Karpas-422 (cell line): ENCODE measurements around the gene KREMEN2. TPM values are rescaled to one million over a fixed set of nuclear protein-coding genes. Genes with fewer than 3 reads are reported as not detected.

Source experiments
- DNase-seq: peaks from one replicate; pipeline ENCODE4 v3.0.0-alpha.2; 2015
- H2AFZ ChIP-seq: fragments of 200-600 bp; sonication (generic); 2 replicates; pipeline ENCODE4 v1.6.1; 2014; ENCODE audit warnings: antibody characterized with exemption, low read length, mixed read lengths
- H3K27ac ChIP-seq: fragments of 200-600 bp; sonication (generic); 2 replicates; pipeline ENCODE4 v1.5.1; 2014; ENCODE audit warnings: mild to moderate bottlenecking, low read length, moderate library complexity
- H3K27me3 ChIP-seq: fragments of 200-600 bp; sonication (generic); 2 replicates; pipeline ENCODE4 v1.6.1; 2014; ENCODE audit warnings: low read length, mixed read lengths
- H3K36me3 ChIP-seq: fragments of 200-600 bp; sonication (generic); 2 replicates; pipeline ENCODE4 v1.6.1; 2014; ENCODE audit warnings: low read length, mixed read lengths; ENCODE audit not compliant: insufficient read depth
- H3K4me1 ChIP-seq: fragments of 200-600 bp; sonication (generic); 2 replicates; pipeline ENCODE4 v1.6.1; 2014; ENCODE audit warnings: mild to moderate bottlenecking, low read length, mixed read lengths
- H3K4me2 ChIP-seq: fragments of 200-600 bp; sonication (generic); 2 replicates; pipeline ENCODE4 v1.6.1; 2014; ENCODE audit warnings: low read length, low read depth, mild to moderate bottlenecking; ENCODE audit not compliant: poor library complexity, severe bottlenecking
- H3K4me3 ChIP-seq: fragments of 200-600 bp; sonication (generic); 2 replicates; pipeline ENCODE4 v1.5.1; 2014; ENCODE audit warnings: mild to moderate bottlenecking, antibody characterized with exemption, low read length, mixed read lengths
- H3K79me2 ChIP-seq: fragments of 200-600 bp; sonication (generic); 2 replicates; pipeline ENCODE4 v1.6.1; 2014; ENCODE audit warnings: mild to moderate bottlenecking, low read length, mixed read lengths
- H3K9ac ChIP-seq: fragments of 200-600 bp; sonication (generic); 2 replicates; pipeline ENCODE4 v1.6.0; 2014; ENCODE audit warnings: low read length
- H3K9me2 ChIP-seq: fragments of 200-600 bp; sonication (generic), shearing (Covaris generic); replicated peaks from 2 replicates; pipeline ENCODE4 v1.6.0; 2014; ENCODE audit warnings: mild to moderate bottlenecking, low read length, moderate library complexity; ENCODE audit not compliant: insufficient read depth
- H3K9me3 ChIP-seq: fragments of 300-700, 200-600 bp; sonication (generic); 2 replicates; pipeline ENCODE4 v1.6.1; 2014; ENCODE audit warnings: low read length, mixed read lengths
- H4K20me1 ChIP-seq: fragments of 200-600 bp; sonication (generic); 2 replicates; pipeline ENCODE4 v1.6.1; 2014; ENCODE audit warnings: mild to moderate bottlenecking, antibody characterized with exemption, low read length, low read depth; ENCODE audit not compliant: insufficient read depth
- total RNA-seq: library from RNA; depleted of rRNA; stranded (reverse); fragments of >200 nt; shearing (Covaris generic); gene quantifications from 2 replicates; pipeline ENCODE4 v1.2.3, GENCODE V29; 2014; ENCODE audit warnings: low replicate concordance

KREMEN2 gene
- total RNA-seq, 1 experiment from 2014 or later, result 3.4 TPM

GRCh38 chr16:2987833-2988232, 23.8 kb downstream of the KREMEN2 start:
- H3K4me1 ChIP-seq, result peaks cover 12% of the 10 kb centered on the region
- H4K20me1 ChIP-seq, result no peaks in the 10 kb centered on the region
- no peaks in the 10 kb centered on the region for H3K9me3 ChIP-seq
- no peak overlapping the region for H2AFZ ChIP-seq
- no peak overlapping the region for H3K27ac ChIP-seq
- no peaks in the 10 kb centered on the region for H3K79me2 ChIP-seq
- H3K4me2 ChIP-seq, result no peak overlapping the region
- DNase-seq, result no peak
- no peak overlapping the region for H3K4me3 ChIP-seq
- H3K36me3 ChIP-seq, result no peaks in the 10 kb centered on the region
- H3K9me2 ChIP-seq, result no peaks in the 10 kb centered on the region
- H3K9ac ChIP-seq, result no peak overlapping the region
- no peaks in the 10 kb centered on the region for H3K27me3 ChIP-seq

- Histone ChIP-seq H3K9ac (no peak overlapping the region), H4K20me1 (no peaks in the 10 kb centered on the region), H3K4me3 (no peak overlapping the region), H3K9me2 (no peaks in the 10 kb centered on the region), H3K79me2 (no peaks in the 10 kb centered on the region), H3K27me3 (no peaks in the 10 kb centered on the region), H3K4me2 (no peak overlapping the region), H3K36me3 (no peaks in the 10 kb centered on the region), H3K9me3 (no peaks in the 10 kb centered on the region), H3K4me1 (peaks cover 5% of the 10 kb centered on the region), H2AFZ (no peak overlapping the region), H3K27ac (no peak overlapping the region)
- no peak for DNase-seq
These were observed 24.6 kb downstream of the KREMEN2 start for GRCh38 chr16:2988590-2989099.

DNA sequence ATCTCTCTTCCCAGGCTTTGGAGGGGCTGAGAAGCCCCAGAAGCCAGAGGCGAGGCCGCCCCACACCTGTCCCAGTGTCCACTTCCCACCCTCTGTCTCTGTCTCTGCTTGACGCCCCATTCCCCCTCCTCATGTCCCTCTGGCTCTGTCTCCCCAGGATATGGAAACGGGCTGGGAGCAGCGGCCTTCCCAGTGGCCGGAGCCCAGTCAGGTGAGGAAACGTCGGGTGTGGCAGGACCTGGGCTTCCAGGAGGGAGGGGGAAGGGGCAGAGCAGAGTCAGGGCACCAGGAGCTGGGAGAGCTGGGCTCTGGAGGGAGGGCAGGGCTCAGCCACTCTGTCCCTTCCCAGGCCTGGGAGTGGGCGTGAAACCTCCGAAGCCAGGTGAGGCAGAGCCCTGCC, 26.8 kb downstream of the KREMEN2 start:
- Histone ChIP-seq H3K4me3 (no peak overlapping the region), H3K27ac (no peak overlapping the region), H3K9me3 (no peaks in the 10 kb centered on the region), H3K9me2 (no peaks in the 10 kb centered on the region), H3K27me3 (no peaks in the 10 kb centered on the region), H3K4me1 (no peaks in the 10 kb centered on the region), H2AFZ (no peak overlapping the region), H3K4me2 (no peak overlapping the region), H3K79me2 (no peaks in the 10 kb centered on the region), H4K20me1 (no peaks in the 10 kb centered on the region), H3K9ac (no peak overlapping the region), H3K36me3 (no peaks in the 10 kb centered on the region)
- DNase-seq, result no peak

DNA sequence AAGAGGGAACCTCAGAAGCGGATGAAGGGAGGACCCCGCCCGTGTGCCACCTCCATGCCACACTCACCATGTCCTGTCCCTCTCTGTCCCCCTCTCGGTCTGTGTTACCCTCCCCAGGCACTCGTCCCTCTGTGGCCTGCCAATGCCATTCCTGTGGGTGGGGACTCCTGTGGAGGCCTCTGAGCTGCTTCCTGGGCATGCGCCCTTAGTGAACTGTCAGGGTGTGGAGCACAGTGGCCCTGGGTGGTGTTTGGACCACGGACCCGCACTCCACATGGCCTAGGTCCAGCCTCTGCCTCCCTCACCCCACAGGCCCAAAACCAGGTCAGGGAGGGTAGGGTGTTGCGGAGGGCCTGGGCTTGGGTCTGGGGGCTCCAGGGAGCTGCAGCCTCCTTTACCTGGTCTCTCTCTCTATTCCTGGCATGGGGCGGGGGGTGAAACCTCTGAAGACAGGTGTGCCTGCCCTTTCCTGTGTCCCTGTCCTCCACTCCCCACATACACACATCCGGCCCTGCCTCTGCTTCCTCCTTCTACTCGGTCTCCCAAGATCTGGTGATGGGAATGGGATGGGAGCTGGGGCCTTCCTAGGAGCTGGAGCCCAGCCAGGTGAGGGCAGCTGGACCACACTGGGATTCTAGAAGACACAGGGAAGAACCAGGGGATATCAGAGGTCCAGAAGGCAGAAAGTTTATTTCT, 27.6 kb downstream of the KREMEN2 start:
- no peaks in the 10 kb centered on the region for H3K36me3 ChIP-seq
- H3K4me2 ChIP-seq, result no peak overlapping the region
- no peak overlapping the region for H2AFZ ChIP-seq

DNA sequence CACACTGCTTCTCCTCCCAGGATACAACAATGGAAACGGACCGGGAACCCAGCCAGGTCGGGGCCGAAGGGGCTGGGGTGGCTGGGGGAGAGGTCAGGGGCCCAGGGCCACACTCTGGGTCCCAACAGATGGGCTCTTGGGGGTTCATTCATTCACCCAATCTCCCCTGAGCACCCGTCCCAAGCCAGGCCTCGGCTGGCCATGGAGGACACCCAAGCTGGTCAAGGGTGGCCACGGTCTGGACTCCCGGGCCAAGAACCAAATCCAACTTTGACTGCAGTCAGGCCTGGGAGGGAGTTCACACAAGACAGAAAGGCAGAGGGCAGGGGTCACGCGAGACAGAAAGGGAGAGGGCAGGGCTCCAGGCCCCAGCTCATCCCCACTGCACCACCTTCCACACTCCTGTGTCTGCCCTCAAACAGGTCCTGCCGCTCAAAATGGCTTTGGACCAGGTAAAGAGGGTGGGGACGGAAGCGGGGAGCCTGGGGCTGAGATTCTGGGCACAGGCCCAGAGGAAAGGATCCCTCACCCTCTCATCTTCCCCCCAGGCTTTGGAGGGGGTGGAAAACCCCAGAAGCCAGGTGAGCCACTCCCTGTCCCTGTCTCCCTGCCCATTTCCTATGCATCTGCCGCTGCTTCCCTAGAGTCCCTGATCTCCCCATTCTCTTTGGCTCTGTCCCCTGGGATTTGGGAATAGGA, 28.5 kb downstream of the KREMEN2 start:
- no peak overlapping the region for H3K4me3 ChIP-seq
- no peaks in the 10 kb centered on the region for H3K4me1 ChIP-seq
- H3K9ac ChIP-seq, result no peak overlapping the region
- no peak for DNase-seq
- no peaks in the 10 kb centered on the region for H3K27me3 ChIP-seq
- H3K79me2 ChIP-seq, result no peaks in the 10 kb centered on the region
- H2AFZ ChIP-seq, result no peak overlapping the region
- no peak overlapping the region for H3K4me2 ChIP-seq
- H3K9me2 ChIP-seq, result no peaks in the 10 kb centered on the region
- no peaks in the 10 kb centered on the region for H3K9me3 ChIP-seq
- no peak overlapping the region for H3K27ac ChIP-seq
- H3K36me3 ChIP-seq, result no peaks in the 10 kb centered on the region
- H4K20me1 ChIP-seq, result no peaks in the 10 kb centered on the region

More for the DNA sequence above, 27.6 kb downstream of the KREMEN2 start:
- H3K4me3 ChIP-seq, result no peak overlapping the region
- no peak overlapping the region for H3K27ac ChIP-seq
- no peaks in the 10 kb centered on the region for H3K9me2 ChIP-seq
- H3K9me3 ChIP-seq, result no peaks in the 10 kb centered on the region
- H3K27me3 ChIP-seq, result no peaks in the 10 kb centered on the region
- DNase-seq, result no peak
- H3K9ac ChIP-seq, result no peak overlapping the region
- no peaks in the 10 kb centered on the region for H3K4me1 ChIP-seq
- H4K20me1 ChIP-seq, result no peaks in the 10 kb centered on the region
- no peaks in the 10 kb centered on the region for H3K79me2 ChIP-seq

- Histone ChIP-seq H3K4me1 (no peaks in the 10 kb centered on the region), H3K36me3 (no peaks in the 10 kb centered on the region), H3K4me2 (no peak overlapping the region), H3K79me2 (no peaks in the 10 kb centered on the region), H3K9me2 (no peaks in the 10 kb centered on the region), H3K27me3 (no peaks in the 10 kb centered on the region), H3K9me3 (no peaks in the 10 kb centered on the region), H2AFZ (no peak overlapping the region), H3K4me3 (no peak overlapping the region), H4K20me1 (no peaks in the 10 kb centered on the region), H3K9ac (no peak overlapping the region), H3K27ac (no peak overlapping the region)
- DNase-seq, result no peak
These were observed 32.2 kb downstream of the KREMEN2 start for GRCh38 chr16:2996298-2996697.

GRCh38 chr16:2999929-3000328, 35.9 kb downstream of the KREMEN2 start:
- Histone ChIP-seq H3K9me2 (no peaks in the 10 kb centered on the region), H3K4me2 (no peak overlapping the region), H3K36me3 (no peaks in the 10 kb centered on the region), H3K27me3 (no peaks in the 10 kb centered on the region), H3K27ac (no peak overlapping the region), H2AFZ (no peak overlapping the region), H3K9me3 (no peaks in the 10 kb centered on the region), H3K4me3 (no peak overlapping the region), H3K79me2 (no peaks in the 10 kb centered on the region), H3K4me1 (peaks cover 3% of the 10 kb centered on the region), H3K9ac (no peak overlapping the region), H4K20me1 (no peaks in the 10 kb centered on the region)
- DNase-seq, result no peak

DNA sequence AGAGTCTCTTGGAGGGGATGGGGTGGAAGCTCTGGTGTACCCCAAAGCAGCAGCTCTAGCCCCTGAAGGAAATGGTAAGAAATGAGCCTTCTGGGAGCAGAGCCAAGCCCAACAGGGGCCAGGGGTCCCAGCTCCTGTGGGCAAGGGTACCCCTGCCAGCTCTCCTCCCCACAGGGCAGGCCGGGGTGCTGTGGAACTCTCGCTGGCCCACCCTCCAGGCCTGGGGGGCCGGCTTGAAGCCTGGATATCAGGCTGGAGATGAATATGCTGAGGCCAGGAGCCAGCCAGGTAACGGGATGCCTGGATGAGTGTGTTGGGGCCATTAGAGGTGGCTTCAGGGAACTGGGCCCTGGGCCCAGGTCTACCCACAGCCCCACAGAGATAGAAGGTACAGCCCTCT, 36.5 kb downstream of the KREMEN2 start:
- H3K79me2 ChIP-seq, result no peaks in the 10 kb centered on the region
- no peak overlapping the region for H3K27ac ChIP-seq
- H3K4me1 ChIP-seq, result peaks cover 3% of the 10 kb centered on the region
- H3K9me2 ChIP-seq, result no peaks in the 10 kb centered on the region
- H3K36me3 ChIP-seq, result no peaks in the 10 kb centered on the region
- no peak overlapping the region for H2AFZ ChIP-seq
- H3K9ac ChIP-seq, result no peak overlapping the region
- H3K4me2 ChIP-seq, result no peak overlapping the region
- no peaks in the 10 kb centered on the region for H3K27me3 ChIP-seq
- no peaks in the 10 kb centered on the region for H3K9me3 ChIP-seq
- H3K4me3 ChIP-seq, result no peak overlapping the region
- H4K20me1 ChIP-seq, result no peaks in the 10 kb centered on the region
- no peak for DNase-seq
